Measurements from ENCODE around the gene RBMS3.
"Not testable (repeated sequence)": the region's sequence is repeated elsewhere in the genome, so short reads cannot be mapped to it uniquely, and the experiment has no call there.

The RBMS3 gene

GRCh38 chr3:29345516-29346300 is 64.8 kb downstream of the RBMS3 start:
- peak; percentile 30 for FAIRE-seq

GRCh38 chr3:29346828-29347227 is 66.0 kb downstream of the RBMS3 start:
- FAIRE-seq: peak; percentile 96

GRCh38 chr3:29347412-29347811 is 66.5 kb downstream of the RBMS3 start:
- FAIRE-seq: no peak

- FAIRE-seq: no peak
Measured at GRCh38 chr3:29348316-29348715, 67.4 kb downstream of the RBMS3 start.

- no peak for FAIRE-seq
Measured at GRCh38 chr3:29349049-29349448, 68.2 kb downstream of the RBMS3 start.

GRCh38 chr3:29353807-29354206 is 72.9 kb downstream of the RBMS3 start:
- FAIRE-seq: no peak

- FAIRE-seq: no peak
Measured at GRCh38 chr3:29354894-29355293, 74.0 kb downstream of the RBMS3 start.

GRCh38 chr3:29356062-29356461 is 75.2 kb downstream of the RBMS3 start:
- FAIRE-seq: no peak

- not testable (repeated sequence) for FAIRE-seq
Measured at GRCh38 chr3:29360289-29360688, 79.4 kb downstream of the RBMS3 start.

- FAIRE-seq: no peak
Measured at GRCh38 chr3:29363110-29363509, 82.2 kb downstream of the RBMS3 start.

- FAIRE-seq: no peak
Measured at GRCh38 chr3:29370021-29370420, 89.2 kb downstream of the RBMS3 start.

GRCh38 chr3:29370476-29371420 is 89.9 kb downstream of the RBMS3 start:
- FAIRE-seq: no peak

GRCh38 chr3:29373131-29373680 is 92.3 kb downstream of the RBMS3 start:
- FAIRE-seq: no peak

- FAIRE-seq: no peak
Measured at GRCh38 chr3:29374226-29374625, 93.4 kb downstream of the RBMS3 start.

- no peak for FAIRE-seq
Measured at GRCh38 chr3:29379097-29379496, 98.2 kb downstream of the RBMS3 start.

- no peak for FAIRE-seq
Measured at GRCh38 chr3:29381595-29381994, 100.7 kb downstream of the RBMS3 start.

GRCh38 chr3:29382409-29382808 is 101.5 kb downstream of the RBMS3 start:
- no peak for FAIRE-seq

GRCh38 chr3:29382845-29383244 is 102.0 kb downstream of the RBMS3 start:
- no peak for FAIRE-seq

GRCh38 chr3:29384640-29385039 is 103.8 kb downstream of the RBMS3 start:
- no peak for FAIRE-seq

GRCh38 chr3:29385046-29385830 is 104.4 kb downstream of the RBMS3 start:
- FAIRE-seq: no peak

GRCh38 chr3:29389362-29389761 is 108.5 kb downstream of the RBMS3 start:
- FAIRE-seq: no peak

- no peak for FAIRE-seq
Measured at GRCh38 chr3:29392625-29393388, 111.9 kb downstream of the RBMS3 start.

Measured in G401.6 (cell line).